GM19351 (cell line): ENCODE measurements around the gene VWA3A.
"Not testable (repeated sequence)": the region's sequence is repeated elsewhere in the genome, so short reads cannot be mapped to it uniquely, and the experiment has no call there.

Source experiments
- ATAC-seq: cut with Tn5 transposase; IDR thresholded peaks from one replicate; pipeline ENCODE4 v1.9.1; 2021; ENCODE audit warnings: mild to moderate bottlenecking, moderate library complexity; ENCODE audit not compliant: unreplicated experiment

Gene VWA3A

GRCh38 chr16:22132801-22133200 lies 40.5 kb downstream of the VWA3A start:
- no peak for ATAC-seq

- ATAC-seq: no peak
Measured at GRCh38 chr16:22138482-22138881, 46.1 kb downstream of the VWA3A start.

GRCh38 chr16:22139008-22139407 lies 46.7 kb downstream of the VWA3A start:
- ATAC-seq: no peak

GRCh38 chr16:22139732-22140131 lies 47.4 kb downstream of the VWA3A start:
- no peak for ATAC-seq

GRCh38 chr16:22141767-22142166 lies 49.4 kb downstream of the VWA3A start:
- ATAC-seq: no peak

- no peak for ATAC-seq
Measured at GRCh38 chr16:22144520-22144919, 52.2 kb downstream of the VWA3A start.

- ATAC-seq: no peak
Measured at GRCh38 chr16:22147853-22148252, 55.5 kb downstream of the VWA3A start.

GRCh38 chr16:22151246-22151998 lies 59.1 kb downstream of the VWA3A start:
- no peak for ATAC-seq

GRCh38 chr16:22152316-22152715 lies 60.0 kb downstream of the VWA3A start:
- no peak for ATAC-seq

GRCh38 chr16:22153078-22153477 lies 60.7 kb downstream of the VWA3A start:
- not testable (repeated sequence) for ATAC-seq

- no peak for ATAC-seq
Measured at GRCh38 chr16:22161401-22161800, 69.1 kb downstream of the VWA3A start.

- ATAC-seq: no peak
Measured at GRCh38 chr16:22161999-22162655, 69.8 kb downstream of the VWA3A start, which contains the start of gene SDR42E2. Gene SDR42E2, plus strand, starts transcription at chr16:22162506. Its CDS starts 3,077 bp downstream, at chr16:22165583.

GRCh38 chr16:22162656-22163009 lies 70.3 kb downstream of the VWA3A start:
- no peak for ATAC-seq

- ATAC-seq: no peak
Measured at GRCh38 chr16:22163806-22164205, 71.5 kb downstream of the VWA3A start.

GRCh38 chr16:22164482-22164881 lies 72.1 kb downstream of the VWA3A start:
- no peak for ATAC-seq

- no peak for ATAC-seq
Measured at GRCh38 chr16:22165508-22166285, 73.4 kb downstream of the VWA3A start.

- ATAC-seq: no peak
Measured at GRCh38 chr16:22171953-22172352, 79.6 kb downstream of the VWA3A start.

- ATAC-seq: not testable (repeated sequence)
Measured at GRCh38 chr16:22172642-22173041, 80.3 kb downstream of the VWA3A start.

GRCh38 chr16:22174642-22175041 lies 82.3 kb downstream of the VWA3A start:
- ATAC-seq: no peak

- no peak for ATAC-seq
Measured at GRCh38 chr16:22177968-22178930, 85.9 kb downstream of the VWA3A start.

- ATAC-seq: no peak
Measured at GRCh38 chr16:22181426-22181825, 89.1 kb downstream of the VWA3A start.
